ENCODE results near the gene TRIM75.

The TRIM75 gene

DNA sequence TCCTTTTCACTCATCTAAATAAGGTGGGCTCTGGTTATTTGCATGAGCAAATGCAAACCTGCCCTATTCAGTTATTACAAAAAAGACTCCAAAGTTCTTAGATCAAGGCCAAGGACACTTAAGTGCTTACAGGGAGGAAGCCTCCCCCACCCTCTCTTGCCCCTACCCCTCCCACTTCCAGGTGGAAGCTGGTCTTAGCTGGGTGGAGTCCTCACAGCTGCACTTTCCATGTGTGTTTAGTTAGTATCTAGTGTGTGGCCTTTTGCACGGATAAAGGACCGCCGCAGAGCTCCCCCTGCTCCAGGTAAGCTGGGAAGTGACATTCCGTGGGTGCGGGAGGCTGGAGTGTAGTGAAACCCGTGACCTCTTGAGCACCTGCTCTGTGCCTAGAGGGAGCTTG lies at the start of gene TRIM75:
TSS of gene TRIM75 (plus strand) at position 222 of the 400 bp plus-strand sequence. CDS start 5,282 bp downstream, outside the sequence.
- TF ChIP-seq, protein P1, sequence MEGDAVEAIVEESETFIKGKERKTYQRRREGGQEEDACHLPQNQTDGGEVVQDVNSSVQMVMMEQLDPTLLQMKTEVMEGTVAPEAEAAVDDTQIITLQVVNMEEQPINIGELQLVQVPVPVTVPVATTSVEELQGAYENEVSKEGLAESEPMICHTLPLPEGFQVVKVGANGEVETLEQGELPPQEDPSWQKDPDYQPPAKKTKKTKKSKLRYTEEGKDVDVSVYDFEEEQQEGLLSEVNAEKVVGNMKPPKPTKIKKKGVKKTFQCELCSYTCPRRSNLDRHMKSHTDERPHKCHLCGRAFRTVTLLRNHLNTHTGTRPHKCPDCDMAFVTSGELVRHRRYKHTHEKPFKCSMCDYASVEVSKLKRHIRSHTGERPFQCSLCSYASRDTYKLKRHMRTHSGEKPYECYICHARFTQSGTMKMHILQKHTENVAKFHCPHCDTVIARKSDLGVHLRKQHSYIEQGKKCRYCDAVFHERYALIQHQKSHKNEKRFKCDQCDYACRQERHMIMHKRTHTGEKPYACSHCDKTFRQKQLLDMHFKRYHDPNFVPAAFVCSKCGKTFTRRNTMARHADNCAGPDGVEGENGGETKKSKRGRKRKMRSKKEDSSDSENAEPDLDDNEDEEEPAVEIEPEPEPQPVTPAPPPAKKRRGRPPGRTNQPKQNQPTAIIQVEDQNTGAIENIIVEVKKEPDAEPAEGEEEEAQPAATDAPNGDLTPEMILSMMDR (IDR thresholded peaks at IDR 0.05; ENCODE audit: control insufficient read depth, insufficient read depth, low read depth, low read length, missing control alignments): no peak
- no peak for DNase-seq (ENCODE audit: low read depth)
- H3K4me3 ChIP-seq (ENCODE audit: control insufficient read depth, low read depth, low read length): no peak within 1 kb of the TSS

GRCh38 chr4:165005352-165005925 lies 48.2 kb upstream of the TRIM75 start:
- H3K4me3 ChIP-seq (ENCODE audit: control insufficient read depth, low read depth, low read length): no peak overlapping the region
- TF ChIP-seq, protein P1 (IDR thresholded peaks at IDR 0.05; ENCODE audit: control insufficient read depth, insufficient read depth, low read depth, low read length, missing control alignments): no peak

DNA sequence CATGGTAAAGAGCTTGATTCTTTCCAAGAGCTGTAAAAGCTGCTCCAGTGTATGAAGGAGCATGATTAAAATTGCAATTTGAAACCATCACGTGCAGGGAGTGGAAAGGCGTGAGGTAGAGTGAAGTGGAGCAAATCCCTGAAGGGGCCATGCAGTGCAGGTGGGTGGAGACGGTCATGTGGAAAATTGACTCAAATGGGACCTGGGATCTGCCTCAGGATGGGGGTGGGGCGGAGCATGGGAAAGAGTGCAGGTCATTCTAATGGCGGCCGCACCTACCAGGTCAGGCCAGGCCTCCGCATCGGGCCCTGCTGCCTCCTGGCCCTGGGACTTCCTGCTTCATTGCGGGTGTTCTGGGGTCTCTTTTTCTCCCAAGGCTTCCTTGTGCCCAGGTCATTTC lies 47.2 kb upstream of the TRIM75 start:
- no peak overlapping the region for H3K4me3 ChIP-seq (ENCODE audit: control insufficient read depth, low read depth, low read length)
- DNase-seq (ENCODE audit: low read depth): no peak
- TF ChIP-seq, protein P1 (IDR thresholded peaks at IDR 0.05; ENCODE audit: control insufficient read depth, insufficient read depth, low read depth, low read length, missing control alignments): no peak

More at GRCh38 chr4:165005352-165005925, 48.2 kb upstream of the TRIM75 start:
- no peak for DNase-seq (ENCODE audit: low read depth)

DNA sequence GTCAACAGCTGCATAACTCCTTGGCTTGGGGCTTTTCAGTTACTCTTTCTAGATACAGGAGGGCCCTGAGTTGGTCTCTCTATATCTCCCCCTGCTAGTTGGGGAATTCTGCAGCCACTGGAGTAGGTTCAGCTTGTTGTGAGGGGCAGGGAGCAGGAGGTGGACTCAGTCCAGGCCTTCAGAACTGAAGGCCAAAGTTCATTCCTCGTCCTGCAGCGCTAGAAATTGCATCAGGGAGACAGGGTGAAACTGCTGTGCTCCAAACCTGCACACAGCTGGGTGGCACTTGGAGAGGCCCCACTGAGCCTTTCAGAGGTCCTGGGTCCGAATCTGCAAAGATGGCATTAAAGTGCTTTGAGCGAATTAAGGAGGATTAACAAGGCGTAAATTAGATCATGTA lies 46.8 kb upstream of the TRIM75 start:
- TF ChIP-seq, protein P1 (IDR thresholded peaks at IDR 0.05; ENCODE audit: control insufficient read depth, insufficient read depth, low read depth, low read length, missing control alignments): no peak
- no peak for DNase-seq (ENCODE audit: low read depth)
- H3K4me3 ChIP-seq (ENCODE audit: control insufficient read depth, low read depth, low read length): no peak overlapping the region

DNA sequence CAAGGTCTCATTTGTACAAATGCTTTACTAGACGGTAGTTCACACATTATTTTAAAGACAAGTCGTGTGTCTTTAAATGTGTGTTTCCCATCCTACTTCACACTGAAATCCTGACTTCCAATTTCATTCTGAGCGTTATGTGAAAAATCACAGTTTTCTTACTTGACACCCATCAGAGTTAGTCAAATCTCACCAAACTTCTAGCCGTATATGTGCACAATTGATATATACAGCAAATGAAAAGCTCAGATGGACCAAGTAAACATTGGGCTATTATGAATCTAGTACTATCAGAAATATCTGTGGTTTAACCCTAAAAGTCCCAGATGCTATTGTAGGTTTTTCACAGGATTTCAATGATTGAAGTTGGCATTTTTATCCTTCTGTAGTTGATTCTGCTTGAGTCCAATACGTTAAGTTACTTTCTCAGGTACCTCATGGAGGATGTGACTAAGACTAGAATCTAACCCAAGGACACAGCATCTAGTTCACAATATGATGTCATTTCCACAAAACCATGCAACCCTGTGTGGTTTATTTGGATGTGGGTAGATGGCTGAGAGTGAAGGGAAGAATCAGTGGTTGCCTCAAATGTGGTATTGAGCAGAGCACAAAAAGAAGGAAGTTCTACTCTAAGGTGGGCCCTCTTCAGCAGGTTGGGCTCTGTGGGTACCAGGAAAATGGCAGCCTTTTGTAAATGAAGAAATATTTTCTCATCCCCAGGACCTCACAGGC lies 44.0 kb upstream of the TRIM75 start:
- H3K4me3 ChIP-seq (ENCODE audit: control insufficient read depth, low read depth, low read length): no peak overlapping the region
- TF ChIP-seq, protein P1 (IDR thresholded peaks at IDR 0.05; ENCODE audit: control insufficient read depth, insufficient read depth, low read depth, low read length, missing control alignments): no peak
- no peak for DNase-seq (ENCODE audit: low read depth)

DNA sequence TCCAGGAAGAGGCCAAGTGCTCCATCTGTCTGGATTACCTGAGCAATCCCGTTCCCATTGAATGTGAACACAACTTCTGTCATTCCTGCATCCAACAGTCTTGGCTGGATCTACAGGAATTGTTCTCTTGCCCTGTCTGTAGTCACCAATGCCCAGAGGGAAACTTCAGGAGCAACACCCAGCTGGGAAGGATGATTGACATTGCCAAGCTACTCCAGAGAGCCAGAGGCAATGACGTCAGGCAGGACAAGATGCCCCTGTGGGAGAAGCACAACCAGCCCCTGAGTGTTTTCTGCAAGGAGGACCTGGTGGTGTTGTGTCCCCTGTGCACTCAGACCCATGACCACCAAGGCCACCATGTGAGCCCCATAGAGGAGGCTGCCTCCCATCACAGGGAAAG lies 43.2 kb upstream of the TRIM75 start:
- no peak for DNase-seq (ENCODE audit: low read depth)
- TF ChIP-seq, protein P1 (IDR thresholded peaks at IDR 0.05; ENCODE audit: control insufficient read depth, insufficient read depth, low read depth, low read length, missing control alignments): no peak
- no peak overlapping the region for H3K4me3 ChIP-seq (ENCODE audit: control insufficient read depth, low read depth, low read length)

Data from AG09309 (cell line).